GM19372 (cell line): ENCODE measurements around the gene VPS13D.
"Not testable (repeated sequence)": the region's sequence is repeated elsewhere in the genome, so short reads cannot be mapped to it uniquely, and the experiment has no call there.

Experiments used
- ATAC-seq: cut with Tn5 transposase; IDR thresholded peaks from one replicate; pipeline ENCODE4 v1.9.1; 2021; ENCODE audit warnings: mild to moderate bottlenecking, low read depth, moderate library complexity; ENCODE audit not compliant: unreplicated experiment

VPS13D gene

GRCh38 chr1:12284486-12284885 is 54.7 kb downstream of the VPS13D start:
- ATAC-seq = no peak

GRCh38 chr1:12285496-12286143 is 55.8 kb downstream of the VPS13D start:
- ATAC-seq = no peak

GRCh38 chr1:12287869-12288268 is 58.0 kb downstream of the VPS13D start:
- no peak for ATAC-seq

- ATAC-seq = no peak
These were observed 61.0 kb downstream of the VPS13D start for GRCh38 chr1:12290828-12291227.

- no peak for ATAC-seq
These were observed 63.6 kb downstream of the VPS13D start for GRCh38 chr1:12293416-12293815.

GRCh38 chr1:12294076-12294475 is 64.2 kb downstream of the VPS13D start:
- ATAC-seq = no peak

- no peak for ATAC-seq
These were observed 66.2 kb downstream of the VPS13D start for GRCh38 chr1:12296016-12296415.

GRCh38 chr1:12296623-12297022 is 66.8 kb downstream of the VPS13D start:
- ATAC-seq = no peak

- ATAC-seq = no peak
These were observed 70.9 kb downstream of the VPS13D start for GRCh38 chr1:12300706-12301105.

- ATAC-seq = no peak
These were observed 71.8 kb downstream of the VPS13D start for GRCh38 chr1:12301518-12302237.

GRCh38 chr1:12302798-12303447 is 73.1 kb downstream of the VPS13D start:
- ATAC-seq = no peak

GRCh38 chr1:12305377-12305776 is 75.5 kb downstream of the VPS13D start:
- no peak for ATAC-seq

GRCh38 chr1:12309783-12310742 is 80.2 kb downstream of the VPS13D start:
- ATAC-seq = no peak

GRCh38 chr1:12314333-12314903 is 84.6 kb downstream of the VPS13D start:
- ATAC-seq = no peak

GRCh38 chr1:12315146-12315545 is 85.3 kb downstream of the VPS13D start:
- no peak for ATAC-seq

GRCh38 chr1:12316331-12316730 is 86.5 kb downstream of the VPS13D start:
- no peak for ATAC-seq

GRCh38 chr1:12320486-12320885 is 90.7 kb downstream of the VPS13D start:
- ATAC-seq = no peak

GRCh38 chr1:12324423-12324822 is 94.6 kb downstream of the VPS13D start:
- no peak for ATAC-seq

GRCh38 chr1:12324973-12325372 is 95.1 kb downstream of the VPS13D start:
- ATAC-seq = not testable (repeated sequence)

- no peak for ATAC-seq
These were observed 97.2 kb downstream of the VPS13D start for GRCh38 chr1:12326986-12327385.
